GM19468 (cell line): ENCODE results near the gene GOSR1.
"Not testable (repeated sequence)": the region's sequence is repeated elsewhere in the genome, so short reads cannot be mapped to it uniquely, and the experiment has no call there.

Source experiments
- ATAC-seq: cut with Tn5 transposase; IDR thresholded peaks from one replicate; pipeline ENCODE4 v1.9.1; 2021; ENCODE audit warnings: mild to moderate bottlenecking, moderate library complexity, moderate number of reproducible peaks; ENCODE audit not compliant: unreplicated experiment; ENCODE audit errors: extremely low read depth

GOSR1 gene

GRCh38 chr17:30503558-30503957, 26.4 kb downstream of the GOSR1 start:
- ATAC-seq = no peak

GRCh38 chr17:30505868-30506417, 28.7 kb downstream of the GOSR1 start:
- no peak for ATAC-seq

GRCh38 chr17:30506481-30506880, 29.3 kb downstream of the GOSR1 start:
- ATAC-seq = no peak

- no peak for ATAC-seq
These were observed 36.1 kb downstream of the GOSR1 start for GRCh38 chr17:30513346-30513745.

- no peak for ATAC-seq
These were observed 37.8 kb downstream of the GOSR1 start for GRCh38 chr17:30514895-30515596.

GRCh38 chr17:30517786-30518185, 40.6 kb downstream of the GOSR1 start:
- ATAC-seq = no peak

GRCh38 chr17:30519166-30519565, 42.0 kb downstream of the GOSR1 start:
- ATAC-seq = no peak

- no peak for ATAC-seq
These were observed 42.5 kb downstream of the GOSR1 start for GRCh38 chr17:30519707-30520106.

GRCh38 chr17:30520436-30520835, 43.2 kb downstream of the GOSR1 start:
- ATAC-seq = no peak

GRCh38 chr17:30520882-30521281, 43.7 kb downstream of the GOSR1 start:
- ATAC-seq = no peak

GRCh38 chr17:30521766-30522165, 44.6 kb downstream of the GOSR1 start:
- ATAC-seq = no peak

- ATAC-seq = not testable (repeated sequence)
These were observed 46.0 kb downstream of the GOSR1 start for GRCh38 chr17:30523236-30523635.

GRCh38 chr17:30524847-30525246, 47.6 kb downstream of the GOSR1 start:
- ATAC-seq = no peak

- ATAC-seq = no peak
These were observed 49.2 kb downstream of the GOSR1 start for GRCh38 chr17:30526401-30526800.

GRCh38 chr17:30528701-30529100, 51.5 kb downstream of the GOSR1 start:
- ATAC-seq = not testable (repeated sequence)

- ATAC-seq = no peak
These were observed 53.3 kb downstream of the GOSR1 start for GRCh38 chr17:30530346-30531025.

GRCh38 chr17:30532871-30533270, 55.7 kb downstream of the GOSR1 start:
- no peak for ATAC-seq

GRCh38 chr17:30534298-30534697, 57.1 kb downstream of the GOSR1 start:
- ATAC-seq = no peak

GRCh38 chr17:30534938-30535921, 58.0 kb downstream of the GOSR1 start:
- no peak for ATAC-seq

GRCh38 chr17:30536846-30537245, 59.6 kb downstream of the GOSR1 start:
- ATAC-seq = not testable (repeated sequence)
